GM19240 (cell line): Measurements from ENCODE around the gene GPC6.

Source experiments
- DNase-seq: peaks from one replicate; pipeline ENCODE4 v3.0.0; 2011; ENCODE audit warnings: low spot score; ENCODE audit not compliant: insufficient read length

Gene GPC6

DNA sequence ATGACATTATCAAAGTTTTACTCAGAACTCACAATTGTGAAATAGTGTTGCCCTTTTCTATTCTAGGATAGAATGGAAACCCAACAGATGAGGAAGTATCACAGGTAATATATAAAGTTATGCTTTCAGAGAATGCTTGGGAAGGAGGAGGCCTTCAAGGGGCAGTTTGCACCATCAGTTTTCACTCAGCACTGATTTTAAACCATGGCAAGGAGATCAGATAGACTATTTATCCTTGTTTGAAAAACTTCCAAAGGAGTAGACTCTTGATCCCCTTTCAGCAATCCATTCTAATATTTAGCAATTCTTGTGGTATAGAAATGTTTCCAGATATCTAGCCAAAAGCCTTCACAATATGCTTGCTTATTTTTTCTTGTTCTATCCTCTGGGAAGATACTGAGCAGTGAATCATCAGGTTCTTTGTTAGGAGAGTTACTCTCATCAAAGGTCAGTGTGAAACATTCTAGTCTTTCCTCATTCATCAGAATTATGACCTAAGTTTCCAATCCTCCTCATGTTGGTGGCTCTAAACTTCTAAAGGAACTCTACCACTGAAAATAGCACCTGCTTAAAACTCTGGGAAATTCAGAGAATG lies 3.8 kb downstream of the GPC6 start:
- no peak for DNase-seq

GRCh38 chr13:93231867-93232266 lies 5.3 kb downstream of the GPC6 start:
- no peak for DNase-seq

GRCh38 chr13:93233997-93234416 lies 7.4 kb downstream of the GPC6 start:
- no peak for DNase-seq

DNA sequence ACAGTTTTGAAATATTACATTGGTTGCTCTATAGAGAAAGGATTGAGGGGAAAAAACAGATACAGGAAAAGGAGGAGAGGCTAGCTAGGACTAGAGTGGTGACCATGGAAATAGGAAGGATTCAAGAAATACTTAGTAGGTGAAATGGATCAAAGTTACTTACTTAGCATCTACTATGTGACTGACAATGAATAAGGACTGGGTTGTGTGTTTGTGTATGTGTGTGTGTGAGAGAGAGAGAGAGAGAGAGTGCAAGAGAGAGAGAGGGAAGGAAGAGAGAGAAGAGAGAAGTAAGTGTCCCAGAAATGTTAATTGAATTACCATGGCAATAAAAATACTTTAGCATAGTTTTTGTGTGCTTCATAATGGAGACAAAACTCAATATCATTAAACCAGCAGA lies 7.9 kb downstream of the GPC6 start:
- DNase-seq, result no peak

- DNase-seq, result no peak
Measured at GRCh38 chr13:93235258-93236015, 8.8 kb downstream of the GPC6 start.

DNA sequence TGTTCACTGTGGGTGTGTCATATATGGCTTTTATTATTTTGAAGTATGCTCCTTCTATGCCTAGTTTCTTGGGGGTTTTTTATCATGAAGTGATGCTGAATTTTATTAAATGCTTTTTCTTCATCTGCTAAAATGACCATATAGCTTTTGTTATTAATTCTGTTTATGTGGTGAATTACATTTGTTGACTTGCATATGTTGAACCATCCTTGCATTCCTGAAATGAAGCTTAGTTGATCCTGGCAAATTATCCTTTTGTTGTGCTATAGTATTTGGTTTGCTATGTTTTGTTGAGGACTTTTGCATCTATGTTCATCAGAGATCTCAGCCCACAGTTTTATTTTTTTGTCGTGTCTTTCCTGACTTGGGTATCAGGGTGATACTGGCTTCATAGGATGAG lies 12.1 kb downstream of the GPC6 start:
- DNase-seq, result no peak

GRCh38 chr13:93243375-93244063 lies 16.9 kb downstream of the GPC6 start:
- DNase-seq, result no peak

DNA sequence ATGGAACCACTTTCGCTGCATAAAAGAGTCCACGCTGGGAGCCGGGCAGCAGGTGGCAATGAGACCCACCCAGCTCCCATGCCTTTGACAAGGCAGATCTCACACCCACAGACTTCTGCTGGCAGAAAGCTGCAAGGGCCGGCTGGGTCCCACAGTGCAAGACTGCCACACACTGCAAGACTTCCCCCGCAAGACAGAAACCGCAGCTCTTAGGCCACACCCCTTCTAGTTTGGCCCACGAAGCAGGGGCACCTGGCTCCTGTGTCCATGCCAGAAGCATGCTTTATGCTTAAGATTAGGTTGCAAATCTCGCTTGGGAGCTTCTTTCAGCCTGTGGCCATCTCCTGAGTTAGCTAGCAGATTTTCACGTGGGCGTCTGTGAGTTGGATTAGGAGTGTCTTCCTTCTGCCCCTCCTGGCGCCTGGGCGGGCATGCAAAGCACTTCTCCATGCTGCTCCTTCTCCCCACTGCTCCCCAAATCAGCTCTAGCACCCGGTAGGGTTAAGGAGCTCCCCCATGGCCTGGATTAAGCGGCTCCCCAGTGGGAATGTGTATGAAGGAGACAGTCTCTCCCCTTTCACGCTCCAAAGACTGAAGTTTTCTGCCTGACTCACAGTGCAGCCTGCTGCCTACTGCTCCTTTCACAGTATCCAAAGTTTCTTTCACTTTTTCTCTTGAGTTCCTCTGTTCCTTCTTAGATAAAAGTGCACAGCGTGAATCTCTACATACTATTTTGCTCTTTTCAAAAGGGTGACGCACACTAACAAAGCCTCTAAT lies 17.7 kb downstream of the GPC6 start:
- DNase-seq, result no peak

GRCh38 chr13:93244918-93245280 lies 18.3 kb downstream of the GPC6 start:
- no peak for DNase-seq

DNA sequence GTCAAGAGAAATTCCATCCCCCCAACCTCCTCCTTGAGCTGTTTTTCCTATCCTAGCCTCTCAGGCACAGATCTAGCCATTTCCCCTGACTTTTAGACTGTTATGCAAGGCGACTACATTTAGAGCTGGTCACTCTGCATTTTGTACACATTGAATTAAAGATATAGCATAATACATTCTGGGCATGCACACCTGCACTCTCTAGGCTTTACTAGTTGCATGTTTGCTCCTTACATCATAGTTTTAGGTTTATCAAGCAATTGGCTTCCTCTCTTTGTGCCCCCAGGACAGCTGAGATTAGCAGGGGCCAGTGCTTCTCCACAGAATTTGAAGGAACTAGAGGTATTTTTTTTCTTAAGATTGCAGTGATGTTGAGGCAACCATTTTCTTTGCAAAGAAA lies 19.5 kb downstream of the GPC6 start:
- DNase-seq, result no peak

DNA sequence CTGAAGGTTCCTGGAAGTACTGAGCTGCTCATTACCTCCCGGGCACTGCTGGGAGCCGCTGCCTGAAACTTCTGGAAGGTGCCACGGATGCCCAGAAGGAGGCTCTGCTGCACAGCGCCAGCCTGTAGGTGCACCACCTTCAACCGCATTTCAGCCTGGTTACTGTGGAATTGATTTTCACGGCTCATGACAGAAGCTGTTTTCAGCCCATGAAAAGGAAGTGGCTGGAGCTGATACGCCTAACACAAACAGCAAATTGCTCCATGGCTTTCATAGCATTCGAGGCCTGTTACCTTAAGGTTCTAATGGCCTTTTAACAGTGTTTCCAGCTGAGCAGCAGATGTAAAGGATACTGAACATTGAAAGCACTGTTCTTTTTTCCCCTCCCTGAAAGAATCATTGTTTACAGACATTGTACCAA lies 22.0 kb downstream of the GPC6 start:
- DNase-seq, result no peak

DNA sequence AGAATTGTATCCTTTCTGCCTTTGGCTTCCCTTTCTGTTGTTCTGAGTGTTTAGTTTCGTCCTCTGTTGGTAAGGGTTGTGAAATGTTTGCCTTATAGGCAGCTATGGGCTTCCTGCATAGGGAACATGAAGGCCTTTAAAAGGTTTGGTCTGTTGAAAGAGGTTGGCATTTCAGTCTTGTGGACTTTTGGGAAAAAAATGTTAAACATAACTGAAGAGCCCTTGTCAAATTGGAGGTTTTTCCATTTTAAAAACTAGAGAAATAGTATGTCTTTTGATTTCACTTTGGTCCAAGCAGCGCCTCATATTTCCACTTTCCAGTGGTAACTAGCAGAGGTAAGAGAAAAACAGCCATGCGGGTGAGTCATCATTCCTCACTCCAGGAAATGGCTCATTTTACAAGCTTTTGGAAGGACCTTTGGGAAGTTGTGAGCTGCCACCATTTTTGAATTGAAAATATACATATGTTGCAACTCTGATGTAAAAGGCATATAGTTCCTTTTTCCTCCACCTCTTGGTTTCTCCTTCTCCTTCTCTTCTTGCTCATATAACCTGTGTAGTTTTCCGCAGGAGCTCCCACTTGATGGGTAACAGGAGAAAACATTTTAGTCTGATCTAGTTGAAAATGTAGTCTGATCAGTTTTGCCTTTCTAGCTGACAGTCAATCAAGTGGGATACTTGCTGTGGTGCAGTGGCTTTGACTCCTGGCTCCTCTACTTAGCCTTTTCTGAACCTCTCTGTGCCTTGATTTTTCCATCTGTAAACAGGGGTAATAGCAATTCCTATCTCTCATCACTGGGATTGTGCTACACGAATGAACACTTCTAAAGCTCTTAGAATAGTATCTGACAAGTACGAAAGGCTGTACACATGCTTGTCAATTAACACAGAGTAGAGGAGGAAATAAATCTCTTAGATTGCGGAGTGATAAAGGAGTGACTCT lies 23.0 kb downstream of the GPC6 start:
- no peak for DNase-seq

- DNase-seq, result no peak
Measured at GRCh38 chr13:93254775-93255174, 28.2 kb downstream of the GPC6 start.

- DNase-seq, result no peak
Measured at GRCh38 chr13:93256998-93257397, 30.4 kb downstream of the GPC6 start.

DNA sequence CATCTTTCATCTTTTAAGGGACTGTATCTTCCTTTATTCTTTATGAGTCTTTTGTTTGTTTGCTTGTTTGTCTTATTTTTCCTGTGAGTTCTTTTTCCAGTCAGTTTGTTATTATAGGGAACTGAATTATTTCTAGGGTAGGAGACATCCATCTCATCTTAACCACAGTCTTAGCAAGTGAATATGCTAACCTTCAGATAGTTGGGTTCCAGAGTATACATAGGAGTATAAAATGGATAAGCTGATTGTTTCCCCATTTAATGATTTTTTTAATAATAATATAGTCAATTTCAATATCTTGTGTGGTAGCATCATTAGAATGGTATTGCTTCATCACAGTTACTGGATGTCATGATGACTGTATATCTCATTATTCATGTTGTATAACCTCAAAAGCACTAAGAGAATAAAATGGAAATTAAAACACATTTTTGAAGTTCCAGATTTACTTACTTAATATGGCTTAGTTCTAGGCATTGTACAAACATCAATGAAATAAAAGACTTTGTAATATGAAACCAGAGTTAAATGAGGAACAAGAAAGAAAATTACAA lies 33.0 kb downstream of the GPC6 start:
- DNase-seq, result no peak

- no peak for DNase-seq
Measured at GRCh38 chr13:93260591-93260990, 34.0 kb downstream of the GPC6 start.

DNA sequence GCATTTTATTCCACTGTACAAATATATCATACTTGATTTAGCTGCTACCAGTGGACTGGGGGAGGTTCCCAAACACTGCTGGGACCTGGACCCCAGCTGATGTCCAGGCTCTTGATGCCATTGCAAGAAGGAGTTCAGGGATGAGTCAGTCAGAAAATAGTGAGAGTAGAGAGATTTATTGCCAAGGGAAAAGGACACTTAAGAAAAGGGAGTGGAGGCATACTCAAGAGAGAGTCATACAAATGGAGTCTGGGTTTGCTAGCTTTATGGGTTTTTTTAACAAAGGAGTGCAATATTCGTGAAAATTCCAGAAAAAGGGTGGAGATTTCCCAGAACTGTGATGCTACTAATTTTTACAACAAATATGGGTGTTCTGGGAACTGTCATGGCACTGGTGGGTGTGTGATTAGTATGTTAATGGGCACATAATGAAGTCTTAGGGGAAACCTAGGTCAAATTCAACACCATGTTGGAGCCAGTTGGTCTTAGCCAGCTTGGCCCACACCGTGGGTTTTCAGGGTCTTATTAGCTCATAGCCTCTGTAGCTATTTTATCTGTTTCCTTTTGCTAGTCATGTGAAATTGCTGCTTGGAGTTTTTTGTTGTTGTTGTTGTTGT lies 36.2 kb downstream of the GPC6 start:
- DNase-seq, result no peak

GRCh38 chr13:93264876-93265275 lies 38.3 kb downstream of the GPC6 start:
- no peak for DNase-seq

DNA sequence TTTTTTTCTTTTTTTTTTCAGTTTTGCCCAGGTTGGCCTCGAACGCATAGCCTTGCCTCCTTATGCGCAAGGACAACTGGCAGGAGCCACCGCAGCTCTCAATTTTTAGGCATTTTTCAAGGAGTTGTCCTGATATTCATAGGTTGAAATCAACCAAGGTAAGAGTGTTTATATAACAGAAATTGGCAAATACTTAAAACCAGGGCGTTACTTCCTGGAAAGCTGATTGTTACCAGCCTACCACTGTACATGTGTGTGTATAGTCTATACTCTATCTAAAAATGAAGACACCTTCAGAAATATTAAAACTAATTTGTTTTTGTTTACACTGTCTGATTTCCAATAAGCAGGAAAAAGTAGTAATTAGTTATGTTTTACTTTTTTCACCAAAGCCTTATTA lies 39.2 kb downstream of the GPC6 start:
- DNase-seq, result no peak

DNA sequence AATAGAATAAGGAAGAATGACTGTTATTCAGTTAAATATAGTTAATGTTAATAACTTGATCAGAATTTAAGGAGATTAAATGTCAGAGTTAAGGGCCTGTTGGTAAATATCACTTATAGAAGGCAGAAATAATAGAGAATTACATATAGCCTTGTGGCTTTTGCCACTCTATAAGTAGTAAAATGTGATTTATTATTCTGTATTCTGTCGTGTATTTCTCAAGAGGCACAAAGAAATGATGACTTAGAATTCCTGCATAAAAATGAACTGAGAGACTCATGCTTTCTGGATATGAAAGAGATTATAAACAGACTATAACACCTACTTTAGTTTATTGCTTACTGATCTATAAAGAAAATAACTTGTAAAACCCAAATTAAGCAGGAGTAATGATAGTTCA lies 40.1 kb downstream of the GPC6 start:
- DNase-seq, result no peak
